Mesendoderm (in vitro differentiated cells): ENCODE results near the gene RPS15.

Experiments used
- DNase-seq: peaks from one replicate; pipeline ENCODE4 v3.0.0; 2013
- H2AK5ac ChIP-seq: 2 replicates; pipeline ENCODE4 v1.6.1; 2013; ENCODE audit warnings: low read length, inconsistent platforms
- H2BK120ac ChIP-seq: 2 replicates; pipeline ENCODE4 v1.6.1; 2013; ENCODE audit warnings: low read depth, mild to moderate bottlenecking, low read length, moderate library complexity, mixed read lengths
- H2BK15ac ChIP-seq: replicated peaks from 2 replicates; pipeline ENCODE4 v1.6.1; 2013; ENCODE audit warnings: low read depth, mild to moderate bottlenecking, moderate library complexity
- H2BK5ac ChIP-seq: 2 replicates; pipeline ENCODE4 v1.6.1; 2013; ENCODE audit warnings: low read length, inconsistent platforms
- H3K18ac ChIP-seq: 2 replicates; pipeline ENCODE4 v1.6.1; 2013; ENCODE audit warnings: mild to moderate bottlenecking, low read length, mixed read lengths
- H3K23ac ChIP-seq: one replicate; pipeline ENCODE4 v1.6.1; 2013; ENCODE audit warnings: low read length
- H3K27ac ChIP-seq: 2 replicates; pipeline ENCODE4 v1.5.1; 2013; ENCODE audit warnings: low read depth, mild to moderate bottlenecking, inconsistent platforms, low read length, moderate library complexity
- H3K27me3 ChIP-seq: 2 replicates; pipeline ENCODE4 v1.6.1; 2013; ENCODE audit warnings: low read length, control low read depth, mild to moderate bottlenecking, inconsistent platforms; ENCODE audit not compliant: insufficient read depth, poor library complexity
- H3K36me3 ChIP-seq: 2 replicates; pipeline ENCODE4 v1.6.1; 2013; ENCODE audit warnings: low read length, inconsistent platforms; ENCODE audit not compliant: control insufficient read depth, insufficient read depth
- H3K4ac ChIP-seq: one replicate; pipeline ENCODE4 v1.6.1; 2013; ENCODE audit warnings: low read depth, mild to moderate bottlenecking, low read length, moderate library complexity
- H3K4me1 ChIP-seq: 2 replicates; pipeline ENCODE4 v1.6.1; 2013; ENCODE audit warnings: low read depth, low read length, inconsistent platforms; ENCODE audit not compliant: control insufficient read depth
- H3K4me2 ChIP-seq: 2 replicates; pipeline ENCODE4 v1.6.1; 2013; ENCODE audit warnings: low read length
- H3K4me3 ChIP-seq: 2 replicates; pipeline ENCODE4 v1.5.1; 2013; ENCODE audit warnings: mild to moderate bottlenecking, low read length
- H3K56ac ChIP-seq: one replicate; pipeline ENCODE4 v1.6.1; 2013; ENCODE audit warnings: low read length
- H3K79me1 ChIP-seq: 2 replicates; pipeline ENCODE4 v1.6.1; 2013; ENCODE audit warnings: low read length, inconsistent platforms
- H3K79me2 ChIP-seq: 2 replicates; pipeline ENCODE4 v1.6.1; 2013; ENCODE audit warnings: mild to moderate bottlenecking, low read length; ENCODE audit not compliant: control insufficient read depth, insufficient read depth
- H3K9ac ChIP-seq: 2 replicates; pipeline ENCODE4 v1.6.1; 2013; ENCODE audit warnings: low read length, inconsistent platforms
- H4K5ac ChIP-seq: one replicate; pipeline ENCODE4 v1.6.1; 2013; ENCODE audit warnings: low read length
- H4K8ac ChIP-seq: one replicate; pipeline ENCODE4 v1.6.1; 2013; ENCODE audit warnings: low read depth, mild to moderate bottlenecking, control low read depth, low read length, moderate library complexity
- WGBS: extraction: QIAGEN DNeasy Blood & Tissue Kit; methylation state at CpG from one replicate; pipeline ENCODE4 v1.1.7; 2013; ENCODE audit warnings: low lambda C conversion rate, missing lambda C conversion rate; ENCODE audit not compliant: insufficient coverage; ENCODE audit errors: extremely low coverage; 5-methylcytosine and 5-hydroxymethylcytosine counted together

RPS15 gene

DNA sequence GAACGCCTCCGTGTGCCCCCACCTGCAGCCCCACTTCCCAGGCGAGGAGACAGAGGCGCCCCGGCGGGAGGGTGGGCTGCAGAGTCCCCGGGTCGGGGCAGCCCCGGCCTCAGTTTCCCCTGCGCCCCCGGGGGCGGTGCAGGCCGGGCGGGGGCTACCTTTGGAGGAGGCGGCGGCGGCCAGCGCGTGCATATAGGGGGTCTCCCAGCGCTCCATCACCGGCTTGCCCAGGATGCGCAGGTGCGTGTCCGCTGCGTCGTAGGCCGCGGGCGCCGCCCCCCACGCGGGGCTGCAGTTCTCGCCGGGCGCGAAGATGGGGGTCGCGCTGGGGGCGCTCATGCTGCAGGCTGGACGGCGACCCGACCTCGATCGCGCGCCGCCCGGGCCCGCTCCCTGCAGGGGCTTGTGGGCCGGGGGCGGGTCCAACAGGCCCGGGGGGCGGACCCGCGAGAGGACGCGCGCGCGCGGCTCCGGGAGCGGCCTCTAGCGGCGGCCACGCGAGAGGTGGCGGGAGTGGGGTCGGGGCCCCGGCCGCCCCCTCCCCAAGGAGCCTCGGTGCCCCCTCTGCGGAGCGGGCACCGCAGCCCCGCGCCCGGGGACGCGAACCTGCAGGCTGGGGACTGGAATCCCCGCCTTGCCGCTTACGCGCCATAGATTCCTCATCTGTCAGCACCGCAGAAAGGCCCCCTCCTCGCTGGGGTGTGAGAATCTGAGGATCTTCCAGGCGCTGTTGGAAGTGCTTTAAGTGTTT is 36.9 kb upstream of the RPS15 start, which contains the start of gene GAMT:
Gene GAMT (minus strand): TSS at position 405 of the 751 bp plus-strand sequence. CDS start 66 bp downstream, at position 339.
- no peak within 1 kb of the TSS for H2BK15ac ChIP-seq
- H3K9ac ChIP-seq: peak within 1 kb of the TSS; percentile 72
- H2BK5ac ChIP-seq: no peak within 1 kb of the TSS
- no peaks in the 10 kb centered on the region for H3K27me3 ChIP-seq
- WGBS: no CpG with 5 or more reads among the region's 87 CpGs
- no peak within 1 kb of the TSS for H4K5ac ChIP-seq
- no peaks in the 10 kb centered on the region for H3K79me2 ChIP-seq
- H3K4me1 ChIP-seq: no peaks in the 10 kb centered on the region
- no peak within 1 kb of the TSS for H2BK120ac ChIP-seq
- H3K4me3 ChIP-seq: peak within 1 kb of the TSS; percentile 35
- peak within 1 kb of the TSS; percentile 88 for H3K56ac ChIP-seq
- no peak within 1 kb of the TSS for H3K27ac ChIP-seq
- H3K79me1 ChIP-seq: no peaks in the 10 kb centered on the region
- H3K36me3 ChIP-seq: no peaks in the 10 kb centered on the region
- peak within 1 kb of the TSS; percentile 64 for H3K18ac ChIP-seq
- no peak within 1 kb of the TSS for H4K8ac ChIP-seq
- H3K23ac ChIP-seq: no peak within 1 kb of the TSS
- H3K4ac ChIP-seq: no peak within 1 kb of the TSS
- peak within 1 kb of the TSS; percentile 73 for H3K4me2 ChIP-seq
- H2AK5ac ChIP-seq: no peak within 1 kb of the TSS
- peak; percentile 40 for DNase-seq

- H4K5ac ChIP-seq: no peak overlapping the region
- H3K27ac ChIP-seq: no peak overlapping the region
- no peak overlapping the region for H2BK15ac ChIP-seq
- H2BK120ac ChIP-seq: no peak overlapping the region
- no peak overlapping the region for H4K8ac ChIP-seq
- H3K36me3 ChIP-seq: no peaks in the 10 kb centered on the region
- no peaks in the 10 kb centered on the region for H3K79me2 ChIP-seq
- no peak overlapping the region for H3K4ac ChIP-seq
- H3K4me2 ChIP-seq: peak overlapping the region; percentile 33
- no peak overlapping the region for H2AK5ac ChIP-seq
- no peak overlapping the region for H2BK5ac ChIP-seq
- H3K4me1 ChIP-seq: no peaks in the 10 kb centered on the region
- H3K23ac ChIP-seq: no peak overlapping the region
- H3K4me3 ChIP-seq: no peak overlapping the region
- WGBS: no CpG with 5 or more reads among the region's 11 CpGs
- peak overlapping the region; percentile 62 for H3K56ac ChIP-seq
- H3K79me1 ChIP-seq: no peaks in the 10 kb centered on the region
- no peak for DNase-seq
- H3K18ac ChIP-seq: no peak overlapping the region
- H3K27me3 ChIP-seq: no peaks in the 10 kb centered on the region
- no peak overlapping the region for H3K9ac ChIP-seq
Observed at GRCh38 chr19:1401889-1402217, 36.3 kb upstream of the RPS15 start.

DNA sequence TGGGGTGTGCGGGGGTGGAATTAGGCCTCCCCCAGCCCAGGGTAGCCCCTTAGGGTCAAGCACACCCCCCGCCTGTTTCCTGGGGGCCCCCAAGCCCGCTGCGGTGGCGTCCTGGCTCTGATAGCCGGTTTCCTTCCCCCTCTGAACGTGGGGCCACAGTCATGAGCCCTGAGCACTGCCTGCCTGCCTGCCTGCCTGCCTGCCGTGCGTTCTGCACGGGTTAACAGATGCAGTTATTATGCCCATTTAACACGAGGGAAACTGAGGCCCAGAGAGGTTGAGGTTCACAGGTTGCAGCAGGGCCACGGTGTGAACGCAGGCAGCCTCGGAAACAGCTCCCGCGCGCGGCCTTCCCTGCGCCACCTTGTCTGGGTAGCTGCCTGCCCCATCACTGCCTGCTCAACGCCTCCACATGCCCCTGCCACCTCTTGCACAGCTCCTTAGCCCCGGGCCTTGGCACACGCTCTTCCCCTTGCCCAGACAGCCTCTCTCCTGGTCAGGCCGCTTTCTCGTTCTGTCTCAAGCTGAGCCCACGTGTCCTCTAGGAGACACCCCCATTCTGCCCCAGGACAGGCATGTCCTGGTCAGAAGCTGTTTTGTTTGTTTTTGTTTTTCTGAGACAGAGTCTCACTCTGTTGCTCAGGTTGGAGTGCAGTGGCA is 35.7 kb upstream of the RPS15 start:
- H3K4me2 ChIP-seq: no peak overlapping the region
- no peak overlapping the region for H3K9ac ChIP-seq
- no peaks in the 10 kb centered on the region for H3K4me1 ChIP-seq
- H2AK5ac ChIP-seq: no peak overlapping the region
- no peak overlapping the region for H2BK5ac ChIP-seq
- H3K27me3 ChIP-seq: no peaks in the 10 kb centered on the region
- H2BK15ac ChIP-seq: no peak overlapping the region
- no peak overlapping the region for H3K4ac ChIP-seq
- no peaks in the 10 kb centered on the region for H3K79me1 ChIP-seq
- WGBS: no CpG with 5 or more reads among the region's 25 CpGs
- H3K36me3 ChIP-seq: no peaks in the 10 kb centered on the region
- peak overlapping the region; percentile 17 for H3K56ac ChIP-seq
- no peak overlapping the region for H3K27ac ChIP-seq
- H3K18ac ChIP-seq: no peak overlapping the region
- no peak overlapping the region for H3K4me3 ChIP-seq
- no peak overlapping the region for H4K8ac ChIP-seq
- H3K79me2 ChIP-seq: no peaks in the 10 kb centered on the region
- H2BK120ac ChIP-seq: no peak overlapping the region
- H4K5ac ChIP-seq: no peak overlapping the region
- no peak overlapping the region for H3K23ac ChIP-seq
- DNase-seq: no peak

GRCh38 chr19:1406774-1407527 is 31.2 kb upstream of the RPS15 start:
- Histone ChIP-seq H3K27ac (no peak overlapping the region), H3K9ac (peak overlapping the region; percentile 71), H2BK5ac (no peak overlapping the region), H3K56ac (peak overlapping the region; percentile 91), H3K23ac (no peak overlapping the region), H4K5ac (no peak overlapping the region), H2BK120ac (no peak overlapping the region), H3K27me3 (no peaks in the 10 kb centered on the region), H3K4me3 (peak overlapping the region; percentile 54), H2AK5ac (no peak overlapping the region), H3K79me1 (no peaks in the 10 kb centered on the region), H3K36me3 (peaks cover 2% of the 10 kb centered on the region), H3K4ac (no peak overlapping the region), H4K8ac (no peak overlapping the region), H2BK15ac (no peak overlapping the region), H3K18ac (peak overlapping the region; percentile 51), H3K4me1 (peaks cover 8% of the 10 kb centered on the region), H3K79me2 (peaks cover 44% of the 10 kb centered on the region), H3K4me2 (peak overlapping the region; percentile 76)
- peak; percentile 99 for DNase-seq
- WGBS: no CpG with 5 or more reads among the region's 72 CpGs

DNA sequence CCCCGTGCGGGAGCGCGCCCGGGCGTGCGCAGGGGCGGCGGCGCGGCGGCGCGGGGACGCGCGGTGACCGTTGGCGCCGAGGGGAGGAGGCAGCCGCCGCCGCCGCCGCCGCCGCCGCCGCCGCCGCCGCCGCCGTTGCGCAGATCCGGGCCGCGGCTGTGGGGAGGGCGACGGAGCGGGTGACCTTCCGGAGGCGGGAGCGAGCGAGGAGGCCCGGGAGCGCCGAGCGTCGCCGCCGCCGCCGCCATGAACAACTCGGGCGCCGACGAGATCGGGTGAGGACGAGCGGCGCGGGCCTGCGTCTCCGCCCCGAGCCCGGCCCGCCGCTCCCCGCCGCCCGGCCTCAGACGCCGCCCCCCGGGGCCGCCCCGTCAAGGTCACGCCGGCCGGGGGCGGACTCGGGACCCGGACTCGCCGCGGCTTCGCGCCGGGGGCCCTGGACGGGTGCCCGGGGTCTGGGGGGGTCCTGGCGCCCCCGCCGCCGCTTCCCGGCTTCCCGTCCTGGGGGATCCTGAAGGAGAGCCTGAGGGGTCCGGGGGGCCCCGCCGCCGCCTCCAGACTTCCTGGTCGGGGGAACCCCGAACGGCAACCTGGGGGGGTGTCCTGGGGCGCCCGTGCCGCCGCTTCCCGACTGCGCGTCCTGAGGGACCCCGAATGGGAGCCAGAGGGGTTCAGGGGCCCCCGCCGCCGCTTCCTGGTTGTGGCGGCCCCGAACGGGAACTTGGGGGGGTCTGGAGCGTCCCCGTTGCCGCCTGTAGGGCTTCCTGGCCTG is 30.5 kb upstream of the RPS15 start, which contains the start of gene DAZAP1:
Gene DAZAP1 (plus strand): TSS at position 59 of the 772 bp plus-strand sequence. CDS start 188 bp downstream, at position 247.
- H3K23ac ChIP-seq: no peak within 1 kb of the TSS
- H2BK15ac ChIP-seq: no peak within 1 kb of the TSS
- peak within 1 kb of the TSS; percentile 91 for H3K56ac ChIP-seq
- H2BK5ac ChIP-seq: no peak within 1 kb of the TSS
- peak within 1 kb of the TSS; percentile 80 for H3K27ac ChIP-seq
- no peaks in the 10 kb centered on the region for H3K27me3 ChIP-seq
- H3K18ac ChIP-seq: peak within 1 kb of the TSS; percentile 96
- peak within 1 kb of the TSS; percentile 91 for H3K4me2 ChIP-seq
- peak within 1 kb of the TSS; percentile 92 for H3K9ac ChIP-seq
- peak within 1 kb of the TSS; percentile 84 for H3K4me3 ChIP-seq
- H3K79me2 ChIP-seq: peaks cover 51% of the 10 kb centered on the region
- H2AK5ac ChIP-seq: no peak within 1 kb of the TSS
- peak within 1 kb of the TSS; percentile 90 for H2BK120ac ChIP-seq
- no CpG with 5 or more reads among the region's 121 CpGs for WGBS
- peak within 1 kb of the TSS; percentile 99 for H3K4ac ChIP-seq
- peak within 1 kb of the TSS; percentile 94 for H4K8ac ChIP-seq
- no peak within 1 kb of the TSS for H4K5ac ChIP-seq
- H3K4me1 ChIP-seq: peaks cover 8% of the 10 kb centered on the region
- H3K79me1 ChIP-seq: no peaks in the 10 kb centered on the region
- no peak for DNase-seq
- H3K36me3 ChIP-seq: peaks cover 2% of the 10 kb centered on the region
